NCI-H146 (cell line): ENCODE results near the gene SQSTM1.
"Not testable (repeated sequence)": the region's sequence is repeated elsewhere in the genome, so short reads cannot be mapped to it uniquely, and the experiment has no call there.

ENCODE experiments used
- DNase-seq: peaks from one replicate; lab custom pipeline; 2025; lab: John Stamatoyannopoulos, UW

Gene SQSTM1

DNA sequence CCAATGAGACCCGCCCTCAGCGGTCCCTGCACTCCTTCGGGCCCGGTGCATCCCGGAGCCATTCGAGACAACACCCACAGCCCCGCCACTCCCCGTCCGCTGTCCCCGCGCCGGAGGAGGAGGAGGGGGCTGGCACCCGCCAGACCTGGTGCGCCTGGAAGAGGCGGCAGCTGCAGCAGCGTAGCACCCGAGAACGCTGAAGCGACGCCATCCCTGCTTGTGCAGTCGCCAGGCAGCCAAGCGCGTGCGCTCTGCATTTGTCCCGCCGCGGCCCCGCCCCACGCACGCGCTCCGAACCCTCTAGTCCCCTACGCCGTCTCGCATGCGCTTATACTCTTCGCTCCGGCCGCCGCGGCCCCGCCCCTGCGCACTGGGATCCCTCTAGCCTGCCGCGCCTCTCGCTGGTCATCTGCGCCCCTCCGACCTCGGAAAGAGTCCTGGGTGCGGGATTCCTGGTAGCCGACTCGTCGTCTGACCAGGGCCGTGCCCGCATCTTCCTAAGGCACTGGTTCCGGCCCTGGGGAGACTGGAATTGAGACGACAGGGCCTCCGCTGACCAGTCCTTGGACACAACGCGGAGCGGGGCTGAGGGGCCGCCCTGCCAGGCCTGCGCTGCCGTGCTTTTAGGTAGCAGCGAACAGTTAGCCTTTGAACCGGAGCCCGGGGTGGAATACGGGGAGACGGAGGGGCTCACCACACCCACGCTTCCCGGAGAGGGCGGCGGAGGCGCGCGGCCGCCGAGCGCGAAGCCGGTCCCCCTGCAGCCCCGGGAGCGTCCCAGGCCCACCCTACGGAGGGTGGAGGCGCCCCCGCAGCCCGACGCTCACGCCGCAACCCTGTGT lies 38.1 kb downstream of the SQSTM1 start, which contains the start of gene MRNIP:
TSS of gene MRNIP (minus strand) at position 232 of the 842 bp plus-strand sequence. CDS start at position 211, 21 bp downstream.
- peak; percentile 92 for DNase-seq

DNA sequence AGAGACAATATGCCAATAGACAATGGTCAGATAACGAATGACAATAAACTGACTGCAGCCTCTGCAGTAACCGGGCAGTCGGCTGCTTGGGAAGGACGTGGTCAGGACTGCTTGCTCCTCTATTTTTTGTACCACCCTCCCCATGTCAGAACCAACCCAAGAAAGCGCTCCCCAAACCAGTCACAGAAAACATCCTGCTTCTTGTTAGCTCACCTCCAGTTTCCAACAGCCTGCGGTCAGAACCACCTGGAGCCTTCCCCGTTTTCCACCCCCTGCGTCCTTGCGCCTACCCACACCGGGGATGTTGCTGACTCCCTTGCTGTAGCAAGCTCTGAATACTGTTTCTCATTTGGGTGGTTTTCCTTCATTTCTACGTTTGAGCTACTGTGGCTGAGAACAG lies 39.6 kb downstream of the SQSTM1 start:
- DNase-seq = no peak

DNA sequence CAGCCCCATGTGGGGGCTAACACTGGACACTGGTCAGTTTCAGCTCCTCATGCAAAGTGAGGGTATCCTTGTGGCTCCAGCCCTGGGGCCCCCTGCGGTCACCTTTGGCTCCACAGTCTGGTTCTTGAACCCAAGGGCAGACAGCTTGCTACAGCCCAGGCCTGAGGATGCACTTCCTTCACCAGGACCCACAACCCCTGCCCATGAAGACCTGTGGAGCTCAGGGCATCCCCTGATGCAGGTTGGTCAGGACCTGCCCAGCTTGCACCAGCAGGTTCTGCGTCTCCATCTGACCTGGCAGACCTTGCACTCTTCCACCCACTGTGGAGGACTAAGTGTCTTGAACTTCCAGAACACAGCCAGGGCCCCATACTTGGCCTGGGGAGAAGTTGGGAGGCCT lies 41.6 kb downstream of the SQSTM1 start:
- no peak for DNase-seq

- no peak for DNase-seq
These were observed 42.2 kb downstream of the SQSTM1 start for GRCh38 chr5:179862891-179863290.

- no peak for DNase-seq
These were observed 42.9 kb downstream of the SQSTM1 start for GRCh38 chr5:179863449-179864085.

DNA sequence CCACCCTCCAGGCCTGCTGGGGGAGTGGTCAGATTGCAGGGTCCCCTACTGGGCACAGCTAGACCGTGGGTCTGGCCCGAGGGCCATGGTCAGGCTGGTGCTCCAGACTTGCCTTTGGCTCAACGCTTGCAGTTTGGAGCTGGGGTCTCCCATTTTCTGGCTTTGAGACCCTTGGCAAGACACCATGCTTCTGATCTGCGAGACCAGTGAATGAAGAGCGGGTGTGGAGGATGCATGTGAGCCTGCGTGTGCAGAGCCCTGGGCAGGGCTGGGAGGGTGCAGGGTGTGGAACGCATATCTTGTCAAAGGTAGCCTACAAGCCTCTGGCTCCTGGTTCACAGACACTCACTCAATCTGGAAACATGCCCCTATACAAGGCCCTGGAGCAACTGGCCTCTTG lies 44.0 kb downstream of the SQSTM1 start:
- DNase-seq = no peak

- DNase-seq = no peak
These were observed 45.0 kb downstream of the SQSTM1 start for GRCh38 chr5:179865491-179866240.

- no peak for DNase-seq
These were observed 45.8 kb downstream of the SQSTM1 start for GRCh38 chr5:179866241-179867078.

DNA sequence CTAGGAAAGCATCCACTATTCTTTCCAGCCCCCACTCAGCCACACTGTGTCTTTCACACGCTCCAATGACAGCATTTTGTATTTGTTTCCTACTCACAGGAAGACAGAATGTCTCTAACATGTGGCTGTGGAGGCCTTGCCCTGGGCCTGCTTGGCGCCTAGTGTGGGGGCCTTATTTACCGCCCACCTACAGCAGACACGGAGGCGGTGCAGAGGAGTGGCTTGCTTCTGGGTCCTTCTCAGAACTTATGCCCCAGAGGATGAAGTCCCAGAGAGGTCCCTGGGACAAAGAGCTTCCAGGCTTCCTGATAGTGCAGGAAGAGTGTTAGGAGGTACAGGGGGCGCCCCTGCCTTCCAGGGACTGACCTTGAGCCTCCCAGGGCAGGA lies 46.4 kb downstream of the SQSTM1 start:
- no peak for DNase-seq

GRCh38 chr5:179867476-179867875 lies 46.8 kb downstream of the SQSTM1 start:
- DNase-seq = no peak

GRCh38 chr5:179868541-179868940 lies 47.8 kb downstream of the SQSTM1 start:
- DNase-seq = no peak

GRCh38 chr5:179869101-179869500 lies 48.4 kb downstream of the SQSTM1 start:
- DNase-seq = peak; percentile 71

GRCh38 chr5:179869641-179870402 lies 49.1 kb downstream of the SQSTM1 start:
- DNase-seq = no peak

DNA sequence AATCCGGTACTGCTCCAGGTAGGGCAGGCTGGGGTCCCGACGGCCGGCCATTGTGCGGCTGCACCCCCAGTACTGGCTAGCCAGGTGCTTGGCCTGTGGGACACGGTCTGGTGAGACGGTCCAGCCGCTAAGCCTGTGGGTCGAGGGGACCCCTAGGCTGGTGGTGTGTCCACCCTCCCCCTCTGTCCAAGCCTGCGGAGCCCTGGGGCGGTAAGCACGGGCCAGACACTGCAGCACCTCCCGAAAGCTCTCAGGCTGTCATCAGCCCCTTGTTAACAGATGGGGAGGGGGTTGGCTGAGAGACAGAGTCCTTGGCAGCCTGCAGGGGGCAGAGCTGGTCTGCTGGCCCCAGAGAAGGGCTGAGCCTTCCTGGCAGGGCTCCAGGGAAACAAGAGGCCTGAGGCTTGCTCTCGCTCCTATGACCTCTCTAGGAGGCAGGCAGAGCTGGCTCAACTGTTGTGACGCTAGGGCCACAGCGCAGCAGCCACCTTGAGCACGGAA lies 49.7 kb downstream of the SQSTM1 start:
- no peak for DNase-seq

DNA sequence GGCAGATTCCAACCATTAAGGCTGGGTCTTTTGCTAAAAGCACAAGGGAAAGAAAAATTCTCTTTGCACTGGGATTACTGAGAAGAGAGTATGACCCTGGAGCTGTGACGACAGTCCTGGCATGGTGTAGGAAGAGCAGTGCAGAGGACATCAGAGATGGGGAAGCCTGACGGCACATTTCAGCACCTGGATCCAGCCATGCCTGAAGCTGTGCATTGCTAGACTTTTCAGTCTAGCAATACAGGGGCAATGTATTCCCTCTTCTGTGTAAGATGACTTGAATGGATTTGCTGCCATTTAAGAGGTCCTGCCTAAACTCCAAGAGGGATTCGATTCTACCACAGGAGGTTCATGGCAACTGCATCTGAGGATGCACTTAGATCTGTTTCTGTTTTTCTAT lies 50.2 kb downstream of the SQSTM1 start:
- no peak for DNase-seq

DNA sequence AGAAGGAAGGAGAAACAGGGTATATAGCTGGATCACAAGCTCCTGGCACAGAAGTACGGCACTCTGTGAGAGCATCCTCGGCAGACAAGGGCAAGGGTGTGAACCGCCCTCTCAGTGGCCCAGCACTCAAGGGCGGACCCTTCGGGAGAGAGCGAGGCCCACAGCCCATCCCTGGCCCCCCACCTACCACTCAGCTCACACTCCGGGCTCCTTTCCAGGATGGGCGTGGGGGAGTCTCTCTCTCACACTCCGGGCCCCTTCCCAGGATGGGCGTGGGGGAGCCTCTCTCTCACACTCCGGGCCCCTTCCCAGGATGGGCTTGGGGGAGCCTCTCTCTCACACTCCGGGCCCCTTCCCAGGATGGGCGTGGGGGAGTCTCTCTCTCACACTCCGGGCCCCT lies 50.8 kb downstream of the SQSTM1 start:
- not testable (repeated sequence) for DNase-seq

GRCh38 chr5:179872055-179872827 lies 51.5 kb downstream of the SQSTM1 start:
- DNase-seq = no peak

DNA sequence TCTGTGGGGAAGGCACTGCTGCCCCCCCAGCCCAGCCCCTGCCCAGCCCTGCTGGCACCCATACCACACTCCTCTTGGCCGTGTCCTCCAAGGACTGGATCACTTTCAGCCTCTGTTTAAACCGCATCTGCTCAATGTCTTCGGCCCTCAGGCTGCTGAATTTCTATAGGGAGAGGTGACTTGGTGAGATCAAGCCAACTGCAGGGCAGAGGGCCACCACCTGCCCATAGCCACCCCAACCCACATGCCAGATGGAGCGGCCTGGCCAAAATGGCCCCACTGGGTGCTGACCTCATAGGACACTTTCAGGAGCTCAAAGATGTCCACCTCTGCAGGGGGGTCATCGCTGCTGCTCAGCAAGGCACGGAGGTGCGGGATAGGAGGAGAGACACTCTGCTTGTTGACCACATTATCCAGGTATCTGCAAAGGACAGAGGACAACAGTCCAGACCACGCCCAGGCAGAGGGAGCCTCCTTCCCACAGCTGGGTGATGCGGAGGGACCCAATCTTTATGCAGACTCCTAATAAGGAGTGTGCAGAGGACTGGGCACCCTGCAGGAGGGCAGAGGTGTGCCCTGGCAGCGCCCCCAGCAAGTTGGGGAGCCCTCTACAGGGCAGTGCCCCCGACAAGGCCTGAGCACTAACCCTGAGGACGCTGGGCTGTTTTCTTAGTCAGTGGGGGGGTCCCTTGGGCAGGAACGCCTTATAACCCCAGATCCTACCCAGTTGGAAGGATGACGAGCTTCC lies 52.3 kb downstream of the SQSTM1 start:
- DNase-seq = no peak

GRCh38 chr5:179873588-179874110 lies 52.9 kb downstream of the SQSTM1 start:
- DNase-seq = no peak
